HG02981 (cell line): ENCODE data around the gene FRMPD4.
A peak's percentile ranks its signal among the peaks of the same experiment; 100 is the strongest.
"Not testable (repeated sequence)": the region's sequence is repeated elsewhere in the genome, so short reads cannot be mapped to it uniquely, and the experiment has no call there.

Experiments used
- ATAC-seq: cut with Tn5 transposase; IDR thresholded peaks from one replicate; pipeline ENCODE4 v1.9.1; 2021; ENCODE audit warnings: mild to moderate bottlenecking, moderate library complexity; ENCODE audit not compliant: unreplicated experiment

Gene FRMPD4

DNA sequence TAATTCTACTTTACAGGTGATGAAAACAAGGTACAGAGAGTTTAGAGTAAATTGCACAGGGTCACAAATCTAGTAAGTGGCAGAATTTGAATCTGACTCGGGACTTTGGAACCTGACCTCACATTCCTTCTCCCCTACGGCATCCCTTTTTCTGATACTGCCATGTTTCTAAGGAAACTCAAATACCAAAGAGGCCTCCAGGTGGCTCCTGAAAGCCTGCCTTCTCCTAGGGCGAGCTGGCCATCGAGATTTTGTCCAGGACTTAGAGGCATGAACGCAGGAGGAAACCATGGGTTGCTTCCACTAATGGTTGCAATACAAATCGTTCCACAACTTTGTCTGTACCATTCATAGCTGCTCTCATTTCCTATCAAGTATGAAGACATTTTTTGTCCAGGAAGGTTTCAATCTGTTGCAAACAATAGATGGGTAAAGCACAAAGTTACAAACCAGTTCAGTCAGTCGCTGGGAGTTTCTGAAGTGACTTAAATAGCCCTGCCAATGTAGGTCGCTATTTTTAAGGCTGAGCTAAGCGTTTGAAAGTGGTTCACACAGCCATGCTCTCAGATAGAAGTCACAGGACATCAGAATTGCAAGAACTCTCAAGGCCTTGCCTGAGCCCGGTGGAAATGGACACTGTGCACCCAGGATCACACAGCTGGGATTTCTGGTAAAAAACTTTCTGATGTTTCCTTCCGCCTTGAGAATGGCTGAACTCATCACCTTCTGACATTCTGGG, 356.3 kb downstream of the FRMPD4 start:
- no peak for ATAC-seq

DNA sequence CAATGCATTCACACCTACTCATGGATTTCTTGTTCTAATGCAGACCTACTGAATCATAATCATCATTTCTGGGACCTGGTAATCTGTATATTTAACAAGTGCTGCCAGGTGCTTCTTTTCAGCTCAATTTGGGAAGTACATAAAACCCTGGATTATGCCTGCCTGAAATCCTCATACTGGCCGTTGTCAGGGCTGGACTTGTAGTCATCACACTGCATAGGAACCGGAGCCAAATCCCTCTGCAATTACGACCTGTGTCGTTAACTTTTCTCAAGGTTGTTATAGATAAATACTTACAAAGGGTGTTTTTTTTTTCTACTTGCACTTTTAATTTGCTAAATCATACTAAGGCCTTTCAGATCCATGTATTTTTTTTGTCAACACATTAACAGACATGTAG, 358.1 kb downstream of the FRMPD4 start:
- no peak for ATAC-seq

DNA sequence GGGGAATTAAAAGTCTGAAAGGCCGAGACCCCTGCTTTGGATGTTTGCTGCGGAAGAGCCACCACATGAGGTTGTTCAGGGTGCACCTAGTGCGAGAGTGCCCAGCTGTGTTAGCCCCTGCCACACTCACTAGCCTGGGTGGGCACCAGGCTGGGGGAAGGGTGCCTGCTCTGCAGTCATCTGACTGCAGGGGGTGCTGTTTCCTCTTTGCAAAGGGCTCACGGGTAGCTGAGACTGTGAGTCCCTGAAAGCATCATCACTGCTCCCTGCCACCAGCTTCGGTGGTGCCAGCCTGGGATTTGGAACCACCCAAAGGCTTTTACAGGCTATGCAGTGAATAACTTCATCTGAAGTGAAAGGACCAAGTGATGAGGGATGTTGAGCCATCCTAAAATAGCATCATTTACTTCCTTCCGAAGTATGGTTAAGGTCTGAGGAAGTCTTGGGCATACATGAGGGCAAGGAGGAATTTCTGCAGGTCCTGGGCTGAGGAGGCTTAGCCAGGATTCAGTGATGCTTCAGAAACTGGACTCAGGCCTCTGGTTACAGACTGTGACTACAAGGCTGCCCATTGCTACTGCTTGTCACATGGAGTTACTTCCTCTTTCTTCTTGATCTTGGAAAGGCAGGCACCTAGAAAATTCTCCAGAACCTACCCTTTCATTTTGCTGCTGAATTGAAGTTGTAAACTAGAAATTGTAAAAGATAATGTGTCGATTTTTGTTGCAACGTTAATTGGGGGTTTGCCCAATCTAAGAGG, 359.7 kb downstream of the FRMPD4 start:
- ATAC-seq: peak; percentile 53

DNA sequence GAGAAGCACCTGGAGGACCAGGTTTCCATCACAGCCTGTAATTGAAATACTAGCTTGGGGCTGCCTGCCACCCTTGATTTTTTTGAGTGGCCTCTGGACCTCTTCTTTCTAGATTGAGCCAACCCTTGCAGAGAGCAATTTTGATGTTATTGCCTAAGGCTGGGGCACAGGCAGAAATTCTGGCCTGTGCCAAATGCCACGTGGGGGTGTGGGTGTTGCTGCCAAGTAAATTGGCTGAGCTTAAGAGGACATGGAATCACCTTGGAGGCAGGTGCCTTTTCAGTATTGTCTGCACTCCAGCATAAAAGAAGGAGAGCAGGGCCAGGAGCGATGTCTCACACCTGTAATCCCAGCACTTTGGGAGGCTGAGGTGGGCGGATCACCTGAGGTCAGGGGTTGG, 366.9 kb downstream of the FRMPD4 start:
- no peak for ATAC-seq

DNA sequence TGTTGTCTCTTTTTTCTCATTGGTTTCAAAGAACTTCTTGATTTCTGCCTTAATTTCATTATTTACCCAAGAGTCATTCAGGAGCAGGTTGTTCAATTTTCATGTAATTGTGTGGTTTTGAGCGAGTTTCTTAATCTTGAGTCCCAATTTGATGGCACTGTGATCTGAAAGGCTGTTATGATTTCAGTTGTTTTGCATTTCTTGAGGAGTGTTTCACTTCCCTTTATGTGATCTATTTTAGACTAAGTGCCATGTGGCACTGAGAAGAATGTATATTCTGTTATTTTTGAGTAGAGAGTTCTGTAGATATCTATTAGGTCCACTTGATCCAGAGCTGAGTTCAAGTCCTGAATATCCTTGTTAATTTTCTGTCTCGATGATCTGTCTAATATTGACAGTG, 377.1 kb downstream of the FRMPD4 start:
- peak; percentile 96 for ATAC-seq

DNA sequence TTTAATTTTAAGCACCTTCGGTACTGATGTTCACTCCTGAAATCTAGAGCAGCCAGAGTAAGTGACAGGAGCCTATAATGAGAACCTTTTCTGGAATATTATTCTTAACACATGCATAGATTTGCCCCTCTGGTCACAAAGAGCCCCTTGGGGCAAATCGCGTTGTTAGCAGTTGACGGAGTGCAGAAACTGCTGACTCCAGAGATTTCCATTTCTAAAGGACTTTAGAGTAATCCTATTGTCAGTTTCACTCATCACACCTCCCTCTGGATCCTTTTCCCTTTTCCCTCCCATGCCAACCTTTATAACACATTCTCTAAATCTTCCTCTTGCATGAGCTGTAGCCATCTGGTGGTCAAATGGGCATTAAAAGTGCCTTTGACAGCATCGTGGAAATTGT, 388.0 kb downstream of the FRMPD4 start:
- no peak for ATAC-seq

DNA sequence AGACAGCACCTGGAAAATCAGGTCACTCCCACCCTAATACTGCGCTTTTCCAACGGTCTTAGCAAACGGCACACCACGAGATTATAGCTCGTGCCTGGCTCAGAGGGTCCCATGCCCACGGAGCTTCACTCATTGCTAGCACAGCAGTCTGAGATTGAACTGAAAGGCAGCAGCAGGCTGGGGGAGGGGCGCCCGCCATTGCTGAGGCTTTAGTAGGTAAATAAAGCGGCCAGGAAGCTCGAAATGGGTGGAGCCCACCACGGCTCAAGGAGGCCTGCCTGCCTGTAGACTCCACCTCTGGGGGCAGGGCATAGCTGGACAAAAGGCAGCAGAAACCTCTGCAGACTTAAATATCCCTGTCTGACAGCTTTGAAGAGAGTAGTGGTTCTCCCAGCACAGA, 399.8 kb downstream of the FRMPD4 start:
- ATAC-seq: not testable (repeated sequence)

DNA sequence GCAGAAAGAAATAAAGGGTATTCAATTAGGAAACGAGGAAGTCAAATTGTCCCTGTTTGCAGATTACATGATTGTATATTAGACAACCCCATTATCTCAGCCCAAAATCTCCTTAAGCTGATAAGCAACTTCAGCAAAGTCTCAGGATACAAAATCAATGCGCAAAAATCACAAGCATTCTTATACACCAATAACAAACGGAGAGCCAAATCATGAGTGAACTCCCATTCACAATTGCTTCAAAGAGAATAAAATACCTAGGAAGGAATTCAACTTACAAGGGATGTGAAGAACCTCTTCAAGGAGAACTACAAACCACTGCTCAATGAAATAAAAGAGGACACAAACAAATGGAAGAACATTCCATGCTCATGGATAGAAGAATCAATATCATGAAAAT, 404.0 kb downstream of the FRMPD4 start:
- not testable (repeated sequence) for ATAC-seq

DNA sequence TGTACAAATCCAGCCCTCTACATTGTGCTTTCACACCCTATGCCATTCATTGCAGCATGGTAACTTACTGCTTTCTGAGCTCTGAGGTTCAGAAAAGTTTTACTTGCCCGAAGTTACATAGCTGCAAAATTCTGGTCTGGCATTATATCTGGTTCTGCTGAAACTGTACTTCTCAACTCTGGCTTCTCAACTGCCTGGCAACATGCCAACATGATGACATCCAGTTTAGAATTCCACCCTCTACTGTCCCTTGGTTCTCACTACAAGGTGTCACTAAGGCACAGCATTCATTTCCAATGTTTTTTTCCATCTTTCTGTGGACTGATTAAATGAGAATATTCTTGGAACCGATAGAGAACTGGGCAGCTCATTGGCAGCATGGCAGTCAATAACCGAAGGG, 410.1 kb downstream of the FRMPD4 start:
- no peak for ATAC-seq

DNA sequence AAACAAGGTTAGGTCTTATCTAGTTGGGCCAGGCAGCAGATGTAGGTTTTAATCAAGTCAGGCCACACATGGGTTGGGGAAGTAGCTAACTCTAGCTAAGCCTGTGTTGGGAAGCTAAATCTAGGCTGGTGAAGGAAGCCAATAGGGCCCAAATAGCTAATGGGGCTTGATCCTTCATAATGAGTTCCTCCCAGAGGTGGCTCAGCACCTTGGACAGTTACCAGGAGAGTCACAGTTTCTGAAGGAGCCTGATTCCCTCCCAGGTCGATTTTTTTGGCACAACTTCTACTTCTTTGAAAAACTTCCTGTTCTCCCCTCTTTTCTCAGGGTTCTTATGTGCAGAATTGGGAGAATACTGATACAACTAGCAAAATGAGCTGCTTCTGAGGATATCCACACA, 410.5 kb downstream of the FRMPD4 start:
- no peak for ATAC-seq

DNA sequence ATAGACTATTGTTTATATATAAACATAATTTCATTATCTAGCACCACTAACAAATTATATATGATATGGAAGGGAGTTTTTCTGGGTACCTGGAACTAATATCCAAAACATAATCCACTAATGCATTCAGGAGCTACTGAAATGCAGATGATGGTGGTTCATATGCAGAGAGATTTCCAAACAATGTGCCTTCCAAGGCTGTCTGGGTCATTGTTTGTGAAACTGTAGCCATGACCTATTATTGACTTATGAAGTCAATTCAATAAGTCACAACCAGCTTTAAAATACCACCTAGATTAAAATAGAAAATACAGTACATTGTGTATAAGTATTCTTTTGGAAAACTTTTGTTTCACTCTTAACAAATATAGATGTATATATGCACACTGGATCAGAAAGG, 415.9 kb downstream of the FRMPD4 start:
- ATAC-seq: no peak

DNA sequence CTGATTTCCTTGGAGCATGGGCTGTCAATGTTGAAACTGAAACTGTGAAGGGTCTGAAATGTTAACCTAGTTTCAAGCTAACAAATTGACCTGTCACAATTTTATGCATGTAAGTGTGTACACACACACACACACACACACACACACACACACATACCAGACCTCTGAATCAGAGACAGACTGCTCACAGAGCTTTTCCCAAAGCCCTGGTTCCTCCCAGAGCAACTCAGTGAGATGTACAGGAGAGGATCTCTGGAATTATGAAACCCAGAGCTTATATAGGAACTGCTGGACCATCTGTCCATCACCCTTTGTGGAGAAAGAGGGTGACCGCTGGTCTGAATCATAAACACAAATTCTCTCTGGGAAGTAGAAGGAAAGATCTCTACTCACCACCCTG, 424.8 kb downstream of the FRMPD4 start:
- ATAC-seq: no peak

DNA sequence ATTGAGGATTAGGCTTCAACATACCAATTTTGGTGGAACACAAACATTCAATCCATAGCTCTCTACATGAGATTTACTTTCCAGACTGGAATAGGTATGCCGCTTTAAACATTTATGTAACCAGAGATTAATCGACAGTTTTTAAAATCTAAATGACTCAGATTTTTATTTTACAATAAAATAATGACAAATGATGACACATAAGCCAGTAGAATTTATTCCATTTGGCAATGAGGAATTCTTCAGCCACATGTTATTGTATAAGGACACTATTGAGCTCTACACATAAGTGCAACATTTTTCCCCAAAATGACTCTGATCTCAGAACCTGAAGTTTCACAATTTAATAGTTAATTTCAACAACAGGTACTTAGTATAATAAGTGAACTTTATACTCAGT, 425.9 kb downstream of the FRMPD4 start:
- ATAC-seq: no peak

DNA sequence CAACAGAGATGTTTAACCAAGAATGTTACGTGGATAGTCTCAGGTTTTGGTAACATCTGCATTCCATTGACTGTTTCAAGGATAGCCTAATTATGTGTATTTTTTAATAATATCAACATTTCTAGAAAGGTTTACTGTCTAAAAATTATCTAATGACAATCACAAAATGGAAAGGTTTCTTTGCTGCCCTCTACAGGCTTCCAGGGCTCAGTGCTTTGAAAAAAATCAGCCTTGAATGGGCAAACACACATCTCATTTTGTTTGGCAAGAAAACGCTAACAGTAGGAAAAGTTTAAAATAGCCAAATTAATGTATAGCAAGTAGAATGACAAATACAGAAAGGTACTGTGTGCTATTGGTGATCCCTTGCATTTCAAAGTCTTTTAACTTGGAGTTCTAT, 429.6 kb downstream of the FRMPD4 start:
- ATAC-seq: no peak

DNA sequence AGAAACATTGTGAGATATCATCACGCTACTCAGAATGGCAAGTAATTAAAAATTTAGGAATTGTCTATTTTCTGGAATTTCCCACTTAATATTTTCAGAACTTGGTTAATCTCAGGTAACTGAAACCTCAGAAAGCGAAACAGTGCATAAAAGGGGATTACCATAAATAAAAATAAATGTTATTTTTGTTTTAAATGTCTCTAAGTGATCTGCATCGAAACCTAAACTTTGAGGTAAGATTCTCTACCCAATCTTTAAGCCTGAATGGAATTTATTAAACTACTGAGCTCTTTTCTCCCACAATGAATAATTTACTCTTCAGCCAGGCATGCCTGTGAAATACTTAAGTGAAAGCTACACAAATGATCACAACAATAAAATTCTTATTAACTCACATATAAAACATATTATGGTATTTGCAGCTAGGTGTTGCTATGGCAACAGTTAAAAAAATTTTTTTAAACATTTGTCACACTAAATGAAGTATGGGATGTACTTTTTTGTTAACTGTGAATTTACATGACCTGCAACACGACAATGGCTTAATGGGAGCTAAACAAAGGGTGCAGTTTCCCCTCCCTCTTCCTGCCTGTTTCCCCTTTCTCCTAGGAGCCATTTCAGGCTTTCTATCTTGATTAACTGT, 432.7 kb downstream of the FRMPD4 start:
- ATAC-seq: no peak

DNA sequence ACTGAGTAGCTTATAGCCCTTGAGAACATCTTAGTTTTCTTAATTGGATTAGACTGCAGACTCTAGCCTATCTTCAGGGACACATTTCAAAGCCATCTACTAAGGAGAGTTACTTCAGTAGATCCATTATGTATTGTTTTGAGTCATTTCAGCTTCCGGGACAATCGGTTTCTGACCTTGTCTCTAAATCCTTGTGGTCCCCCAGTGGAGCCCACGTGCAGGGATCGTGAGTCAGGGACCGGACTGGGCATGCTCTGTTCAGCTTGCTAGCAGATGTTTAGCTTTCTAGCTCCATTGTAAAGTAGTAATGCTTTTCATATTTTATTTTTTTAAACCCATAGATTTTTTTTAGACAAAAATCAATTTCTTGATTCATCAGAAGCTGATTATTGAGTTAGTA, 441.0 kb downstream of the FRMPD4 start:
- ATAC-seq: no peak

DNA sequence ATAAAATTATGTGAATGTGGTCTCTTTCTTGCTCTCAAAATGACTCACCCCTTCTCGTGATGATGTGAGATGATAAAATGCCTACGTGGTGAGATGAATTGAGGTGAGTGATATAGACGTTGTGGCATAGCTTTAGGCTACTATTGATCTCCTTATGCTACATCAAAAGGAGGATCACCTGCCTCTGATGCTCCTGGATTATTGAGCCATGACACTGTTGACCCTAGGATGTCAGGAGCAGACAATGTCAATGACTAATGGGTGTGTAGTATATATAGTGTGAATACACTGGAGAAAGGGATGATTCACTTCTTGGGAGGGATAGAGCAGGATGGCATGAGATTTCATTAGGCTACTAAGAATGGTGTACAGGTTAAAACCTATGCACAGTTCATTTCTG, 442.3 kb downstream of the FRMPD4 start:
- ATAC-seq: no peak

DNA sequence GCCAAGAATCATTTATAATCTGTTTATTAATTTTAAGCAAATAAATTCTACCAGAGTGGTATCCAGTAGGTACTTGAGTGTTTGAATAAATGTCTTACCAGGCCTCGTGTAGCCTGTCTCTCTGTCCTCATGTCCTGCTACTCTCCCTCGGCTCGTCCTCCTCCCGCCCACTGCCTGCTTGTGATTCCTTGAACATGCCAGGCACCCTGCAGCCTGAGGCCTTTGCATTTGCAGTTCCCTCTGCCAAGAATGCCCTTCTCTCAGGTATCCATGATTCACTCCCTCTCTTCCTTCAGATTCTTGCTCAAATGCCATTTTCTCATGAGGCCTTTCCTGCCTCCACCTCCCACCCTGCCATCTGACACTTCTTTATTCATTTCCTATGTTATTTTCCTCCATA, 443.3 kb downstream of the FRMPD4 start:
- no peak for ATAC-seq

DNA sequence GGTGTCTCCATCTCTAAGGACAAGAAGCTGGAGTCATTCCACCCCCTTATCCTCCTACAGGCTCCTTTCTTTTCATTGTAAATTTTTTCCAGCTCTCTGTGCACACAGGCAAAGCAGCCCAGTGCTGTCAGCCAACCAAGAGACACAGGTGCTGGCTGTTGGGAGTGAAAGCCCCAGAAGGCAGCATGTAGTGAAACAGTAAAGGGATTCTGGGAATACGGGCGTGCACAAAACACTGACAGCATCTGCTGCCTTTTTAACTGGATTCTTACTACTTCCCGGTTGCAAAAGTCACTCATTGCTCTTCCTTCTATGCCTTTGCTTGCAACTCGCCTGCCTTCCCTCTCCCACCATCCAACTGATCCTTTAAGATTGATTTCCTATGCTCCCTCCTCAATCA, 444.4 kb downstream of the FRMPD4 start:
- no peak for ATAC-seq

DNA sequence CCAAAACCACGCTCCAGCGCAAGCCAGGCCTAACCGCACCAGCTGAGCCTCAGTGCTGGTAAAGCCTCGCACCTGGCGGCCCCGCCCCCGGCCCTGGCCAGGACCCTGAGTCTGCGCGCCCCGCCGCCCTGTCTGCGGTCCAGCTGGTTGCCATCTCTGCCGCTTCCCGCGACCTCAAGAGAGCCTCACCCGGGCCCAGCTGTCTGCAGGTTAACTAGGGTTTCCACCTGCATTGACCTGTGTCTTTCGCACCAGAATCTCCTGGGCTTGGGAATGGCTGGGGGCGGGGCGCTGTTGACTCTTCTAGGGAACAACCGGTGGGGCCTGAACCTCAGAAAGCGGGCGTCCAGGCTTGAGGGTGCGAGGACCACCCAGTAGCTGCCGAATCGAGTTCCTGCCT, 445.3 kb downstream of the FRMPD4 start:
- ATAC-seq: no peak

DNA sequence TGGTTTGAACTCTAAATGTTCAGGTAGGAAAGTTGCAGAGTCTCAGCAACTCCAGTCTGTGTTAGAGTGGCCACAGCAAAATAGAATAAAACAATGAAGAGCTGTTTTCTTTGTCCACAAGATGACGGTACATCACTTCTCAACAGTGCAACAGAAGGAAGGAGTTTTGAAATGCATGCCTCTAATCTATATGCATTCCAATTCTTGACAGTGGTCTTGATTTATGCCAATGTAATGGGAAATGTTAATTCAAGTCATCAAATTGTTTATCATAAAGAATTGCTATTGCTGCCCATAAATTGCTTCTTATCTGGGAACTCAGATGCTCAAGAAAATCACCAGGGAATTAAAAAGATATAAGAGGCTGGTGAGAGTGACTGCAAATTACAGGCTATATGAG, 457.4 kb downstream of the FRMPD4 start:
- ATAC-seq: no peak

DNA sequence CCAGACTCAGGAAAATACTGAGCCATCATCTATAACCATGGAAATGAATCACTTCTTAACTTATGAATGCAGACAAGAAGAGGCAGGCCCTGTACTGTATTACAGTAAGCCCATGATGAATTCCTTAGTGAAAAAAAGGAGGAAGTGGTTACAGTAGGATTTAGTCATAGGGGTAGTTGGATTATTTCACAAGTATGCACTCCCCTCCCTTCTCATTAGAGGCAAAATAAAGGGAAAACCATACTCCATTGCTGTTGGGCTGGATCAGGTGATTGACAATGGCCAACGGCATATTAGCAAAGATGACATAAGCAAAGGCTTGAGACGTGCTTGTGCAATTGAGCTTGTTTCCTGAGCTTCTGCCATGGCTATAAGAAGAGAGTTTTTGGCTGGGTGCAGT, 471.8 kb downstream of the FRMPD4 start:
- ATAC-seq: no peak
